Measurements from ENCODE around the gene PSMA3. TPM values are rescaled to one million over a fixed set of nuclear protein-coding genes. Genes with fewer than 3 reads are reported as not detected.

Gene PSMA3
- total and polyA plus RNA-seq, 10 of the 15 experiments (the other 5 are each of a cell fraction or from before 2014, with no cell fraction given), result 142 to 936 (median 400) TPM

GRCh38 chr14:58287607-58288042, 43.0 kb downstream of the PSMA3 start:
- H2AFZ ChIP-seq (ENCODE audit: control insufficient read depth, low read depth, low read length), result no peak overlapping the region
- H3K36me3 ChIP-seq (ENCODE audit: control insufficient read depth in 2 of 2, insufficient read depth in 2 of 2, low read length in 1 of 2), result peaks cover 0 to 17% of the 10 kb centered on the region in 2 experiments
- BruUV-seq (replicated peaks), result no TSS peak
- CTCF ChIA-PET, result interaction anchor here (0.9 to 2.1 kb wide), 2 partner anchors 10 to 26 kb away, joined by 3 to 7 read pairs; partner anchors contain the start of gene ARID4A
- no peak overlapping the region for H3K9ac ChIP-seq (ENCODE audit: control insufficient read depth, insufficient read depth, low read length)
- H4K20me1 ChIP-seq (ENCODE audit: control insufficient read depth, insufficient read depth), result no peaks in the 10 kb centered on the region; the same call in 1 of the 2 replicates
- H3K4me2 ChIP-seq (ENCODE audit: control insufficient read depth, insufficient read depth), result no peak overlapping the region
- RAD21 ChIA-PET (ENCODE audit: unreplicated experiment), result interaction anchor here (1.5 kb wide), 1 partner anchor 12 kb away, joined by 3 read pairs; no protein-coding TSS in a partner anchor
- H3K9me3 ChIP-seq (replicated peaks; ENCODE audit: control insufficient read depth, insufficient read depth, low read length), result no peaks in the 10 kb centered on the region
- POLR2A ChIA-PET, result interaction anchor here (0.7 to 1.8 kb wide), 2 partner anchors 11 to 12 kb away, joined by 4 to 5 read pairs; partner anchors contain the start of gene ARID4A
- H3K4me1 ChIP-seq (ENCODE audit: control insufficient read depth, insufficient read depth, low read length), result no peaks in the 10 kb centered on the region
- DNase-seq (ENCODE audit: low read depth, low spot score), result no peak
- SMC1A ChIA-PET (ENCODE audit: uncharacterized antibody, unreplicated experiment), result interaction anchor here (2.3 kb wide), 1 partner anchor 11 kb away, joined by 7 read pairs; the partner anchor contains the start of gene ARID4A
- ATAC-seq, result no peak
- H3K4me3 ChIP-seq, result no peak overlapping the region
- H3K27ac ChIP-seq (ENCODE audit: control insufficient read depth, insufficient read depth), result no peak overlapping the region
- no peaks in the 10 kb centered on the region for H3K27me3 ChIP-seq (replicated peaks in 1 of 2; ENCODE audit: control insufficient read depth in 2 of 2, insufficient read depth in 2 of 2, low read length in 1 of 2)
- 82% methylated on average over 3 of the region's 3 CpGs for WGBS (ENCODE audit: insufficient coverage, insufficient replicate concordance, low lambda C conversion rate, missing lambda C conversion rate)
- TF ChIP-seq ZNF24 (IDR thresholded peaks at IDR 0.05), result no peak
- TF ChIP-seq SPI1 (IDR thresholded peaks at IDR 0.05; ENCODE audit: borderline replicate concordance, insufficient read depth, low read depth, low read length), result no peak
- no peak for TF ChIP-seq NR2F1 (conservative IDR thresholded peaks at IDR 0.05)
- TF ChIP-seq JUNB (IDR thresholded peaks at IDR 0.05), result no peak
- TF ChIP-seq ZBTB33 (IDR thresholded peaks at IDR 0.05), result no peak
- TF ChIP-seq SUPT20H (IDR thresholded peaks at IDR 0.05; ENCODE audit: borderline replicate concordance, control insufficient read depth, low read depth, low read length), result no peak
- TF ChIP-seq ZBTB4 (CRISPR knock-in tag; IDR thresholded peaks at IDR 0.05), result no peak
- no peak for TF ChIP-seq SMAD1 (IDR thresholded peaks at IDR 0.05; ENCODE audit: low read depth, partially characterized antibody)
- no peak for TF ChIP-seq STAT3 (IDR thresholded peaks at IDR 0.05; ENCODE audit: low read depth, low read length)
- no peak for TF ChIP-seq NRF1 (conservative IDR thresholded peaks at IDR 0.05; ENCODE audit: low read depth, low read length)
- TF ChIP-seq CREB1 (IDR thresholded peaks at IDR 0.05; ENCODE audit: low read depth), result no peak
- no peak for TF ChIP-seq MLLT1 (IDR thresholded peaks at IDR 0.05)
- TF ChIP-seq CEBPB (IDR thresholded peaks at IDR 0.05; ENCODE audit: borderline replicate concordance in 1 of 2, low read depth in 2 of 2, low read length in 2 of 2), result no peak
- TF ChIP-seq POU2F2 (IDR thresholded peaks at IDR 0.05; ENCODE audit: borderline replicate concordance, low read depth, low read length), result no peak
- H3K79me2 ChIP-seq (ENCODE audit: control insufficient read depth, insufficient read depth, low read length), result peaks cover 42% of the 10 kb centered on the region
- no peak for FAIRE-seq
- in situ Hi-C loops (cut with MboI), result no loop called here
- intact Hi-C loops (cut with micrococcal nuclease; ENCODE audit: unreplicated experiment), result no loop called here
